T-cell (primary cell): ENCODE measurements around the gene BCO2. TPM values are rescaled to one million over a fixed set of nuclear protein-coding genes. Genes with fewer than 3 reads are reported as not detected.
"Not testable (repeated sequence)": the region's sequence is repeated elsewhere in the genome, so short reads cannot be mapped to it uniquely, and the experiment has no call there.

ENCODE experiments used
- ATAC-seq, 4 experiments: fragments of 200-7000 bp in 3 of 4; fragments of 150-1000 bp in 1 of 4; cut with Tn5 transposase; replicated peaks in 1 of 4; 1 replicate in 3 of 4; 2 replicates in 1 of 4; pipeline ENCODE4 v1.10.0; 2021; ENCODE audit warnings: moderate library complexity in 3 of 4, mild to moderate bottlenecking in 2 of 4, moderate number of reproducible peaks in 1 of 4
- CTCF ChIA-PET, 2 donors: fragments of 300-600 bp; sonication (Branson Sonifier 250); formaldehyde crosslinking; loops; one replicate each; lab custom pipeline; 2022; ENCODE audit warnings: antibody characterized with exemption in 2 of 2; lab: Charles Lee
- POLR2A ChIA-PET, 2 donors: fragments of 300-600 bp; sonication (Branson Sonifier 250); formaldehyde crosslinking; loops; one replicate each; lab custom pipeline; 2022; ENCODE audit warnings: antibody characterized with exemption in 2 of 2; lab: Charles Lee
- DNase-seq, 35 experiments: peaks; one replicate each; pipeline versions ENCODE4 v3.0.0 to v3.0.0-alpha.2; 2013 to 2023
- H3K27ac ChIP-seq: one replicate; pipeline ENCODE4 v1.5.1; 2013; ENCODE audit warnings: low read length
- H3K27me3 ChIP-seq, 2 experiments: replicated peaks in 1 of 2; 1 replicate in 1 of 2; 2 replicates in 1 of 2; pipeline versions ENCODE4 v1.6.1 to v1.7.0; 2013; ENCODE audit warnings: low read length in 1 of 2, mixed read lengths in 1 of 2; ENCODE audit not compliant: control insufficient read depth in 2 of 2, insufficient read depth in 2 of 2; ENCODE audit errors: extremely low read depth in 1 of 2
- H3K36me3 ChIP-seq, 2 donors: 1 replicate in 1 of 2; 2 replicates in 1 of 2; pipeline versions ENCODE4 v1.6.1 to v1.7.0; 2013; ENCODE audit warnings: low read length in 1 of 2; ENCODE audit not compliant: control insufficient read depth in 2 of 2, insufficient read depth in 1 of 2; ENCODE audit errors: extremely low read depth in 1 of 2
- H3K4me1 ChIP-seq, 2 experiments: 1 replicate in 1 of 2; 2 replicates in 1 of 2; pipeline versions ENCODE4 v1.6.1 to v1.7.0; 2013; ENCODE audit warnings: low read length in 2 of 2, mixed read lengths in 1 of 2; ENCODE audit not compliant: insufficient read depth in 2 of 2, control insufficient read depth in 1 of 2; ENCODE audit errors: extremely low read depth in 1 of 2
- H3K4me3 ChIP-seq, 2 donors: 1 replicate in 1 of 2; 2 replicates in 1 of 2; pipeline versions ENCODE4 v1.5.1 to v1.7.0; 2013; ENCODE audit warnings: mild to moderate bottlenecking in 2 of 2, low read length in 1 of 2, moderate library complexity in 1 of 2; ENCODE audit not compliant: control insufficient read depth in 1 of 2; ENCODE audit errors: extremely low read depth in 1 of 2
- H3K9me3 ChIP-seq: 2 replicates; pipeline ENCODE4 v1.7.0; 2013
- H3K27ac Mint-ChIP-seq, 2 donors: one replicate each; pipeline ENCODE4 v1.8.0; 2020 to 2021; ENCODE audit warnings: mild to moderate bottlenecking in 2 of 2, mixed read lengths in 2 of 2
- H3K27me3 Mint-ChIP-seq, 2 donors: one replicate each; pipeline ENCODE4 v1.8.0; 2021 to 2022; ENCODE audit warnings: mixed read lengths in 2 of 2
- H3K36me3 Mint-ChIP-seq: one replicate; pipeline ENCODE4 v1.8.0; 2021; ENCODE audit warnings: mixed read lengths
- H3K4me1 Mint-ChIP-seq, 3 donors: one replicate each; pipeline ENCODE4 v1.8.0; 2020 to 2022; ENCODE audit warnings: mixed read lengths in 3 of 3, mild to moderate bottlenecking in 1 of 3
- H3K4me3 Mint-ChIP-seq, 3 donors: one replicate each; pipeline ENCODE4 v1.8.0; 2020 to 2022; ENCODE audit warnings: mild to moderate bottlenecking in 3 of 3, mixed read lengths in 3 of 3, moderate library complexity in 3 of 3
- H3K9me3 Mint-ChIP-seq, 3 donors: one replicate each; pipeline ENCODE4 v1.8.0; 2020 to 2022; ENCODE audit warnings: mixed read lengths in 3 of 3
- WGBS: methylation state at CpG from one replicate; pipeline ENCODE4 v1.1.5; 2013; ENCODE audit warnings: missing lambda C conversion rate; ENCODE audit not compliant: insufficient coverage; 5-methylcytosine and 5-hydroxymethylcytosine counted together
- total RNA-seq, 35 experiments: library from RNA in 6 of 35; stranded (reverse) in 6 of 35; fragments of 120-200 nt in 1 of 35; gene quantifications; one replicate each; pipeline versions ENCODE4 v1.2.1 to v1.2.4 and lab custom pipeline; 2013 to 2026

BCO2 gene
- total RNA-seq, 5 donors from 2014 or later (not counting 1 experiment from before 2014, with no cell fraction given) = 1.5 to 3.2 (median 1.8) TPM

GRCh38 chr11:112199101-112199500, 23.8 kb downstream of the BCO2 start:
- H3K4me3 Mint-ChIP-seq, H3K9me3 ChIP-seq, ATAC-seq, H3K27ac Mint-ChIP-seq, H3K36me3 ChIP-seq, H3K27me3 Mint-ChIP-seq, H3K9me3 Mint-ChIP-seq, POLR2A ChIA-PET, DNase-seq, H3K4me1 ChIP-seq, H3K4me1 Mint-ChIP-seq, H3K27me3 ChIP-seq, H3K27ac ChIP-seq, H3K4me3 ChIP-seq, H3K36me3 Mint-ChIP-seq: not testable (repeated sequence)
- no CpG with 5 or more reads among the region's 4 CpGs for WGBS
- CTCF ChIA-PET = interaction anchor here (0.6 to 1.2 kb wide), 3 partner anchors 20 to 1090 kb away, joined by 3 to 4 read pairs (median 3); no protein-coding TSS in a partner anchor

- ATAC-seq = no peak
- Mint-ChIP-seq H3K4me3 (no peak overlapping the region), H3K36me3 (no peaks in the 10 kb centered on the region), H3K27ac (no peak overlapping the region), H3K4me1 (no peaks in the 10 kb centered on the region), H3K9me3 (peaks cover 0 to 4% (median 0%) of the 10 kb centered on the region in 3 donors), H3K27me3 (peaks cover 0 to 6% of the 10 kb centered on the region in 2 donors)
- Histone ChIP-seq H3K27me3 (no peaks in the 10 kb centered on the region), H3K4me1 (no peaks in the 10 kb centered on the region), H3K9me3 (no peaks in the 10 kb centered on the region), H3K4me3 (no peak overlapping the region), H3K36me3 (no peaks in the 10 kb centered on the region), H3K27ac (no peak overlapping the region)
- no peak for DNase-seq
- WGBS = no CpG with 5 or more reads among the region's 2 CpGs
- POLR2A ChIA-PET = no interaction called here
- CTCF ChIA-PET = no interaction called here
Observed at GRCh38 chr11:112200252-112200651, 24.9 kb downstream of the BCO2 start.

GRCh38 chr11:112206071-112206470, 30.8 kb downstream of the BCO2 start:
- H3K4me1 ChIP-seq = no peaks in the 10 kb centered on the region
- Mint-ChIP-seq H3K4me3 (no peak overlapping the region), H3K27me3 (peaks cover 4% of the 10 kb centered on the region in 2 donors), H3K36me3 (peaks cover 4% of the 10 kb centered on the region), H3K27ac (no peak overlapping the region), H3K9me3 (no peaks in the 10 kb centered on the region), H3K4me1 (peaks cover 0 to 2% (median 0%) of the 10 kb centered on the region in 3 donors)
- H3K4me3 ChIP-seq = no peak overlapping the region
- ATAC-seq (no peak), DNase-seq (no peak)
- H3K27ac ChIP-seq = no peak overlapping the region
- 91% methylated on average over 17 of the region's 23 CpGs for WGBS
- ChIA-PET CTCF (no interaction called here), POLR2A (no interaction called here)
- H3K9me3 ChIP-seq = no peaks in the 10 kb centered on the region
- H3K27me3 ChIP-seq = peaks cover 0 to 3% of the 10 kb centered on the region in 2 experiments
- H3K36me3 ChIP-seq = no peaks in the 10 kb centered on the region

GRCh38 chr11:112210890-112211289, 35.6 kb downstream of the BCO2 start:
- DNase-seq (no peak), ATAC-seq (no peak)
- H3K4me1 ChIP-seq = peaks cover 0 to 10% of the 10 kb centered on the region in 2 experiments
- H3K27me3 Mint-ChIP-seq = peaks cover 4% of the 10 kb centered on the region in 2 donors
- WGBS = no CpG with 5 or more reads among the region's 1 CpG
- ChIA-PET POLR2A (no interaction called here), CTCF (no interaction called here)
- H3K27me3 ChIP-seq = peaks cover 0 to 3% of the 10 kb centered on the region in 2 experiments
- H3K4me1 Mint-ChIP-seq = peaks cover 0 to 12% (median 10%) of the 10 kb centered on the region in 3 donors
- H3K36me3 Mint-ChIP-seq = peaks cover 4% of the 10 kb centered on the region
- H3K36me3 ChIP-seq = no peaks in the 10 kb centered on the region
- H3K9me3 ChIP-seq = no peaks in the 10 kb centered on the region
- H3K27ac ChIP-seq = no peak overlapping the region
- H3K9me3 Mint-ChIP-seq = no peaks in the 10 kb centered on the region
- H3K27ac Mint-ChIP-seq = no peak overlapping the region
- H3K4me3 ChIP-seq = no peak overlapping the region
- no peak overlapping the region for H3K4me3 Mint-ChIP-seq

GRCh38 chr11:112211536-112211935, 36.2 kb downstream of the BCO2 start:
- H3K9me3 ChIP-seq = no peaks in the 10 kb centered on the region
- Mint-ChIP-seq H3K9me3 (no peaks in the 10 kb centered on the region), H3K4me1 (peaks cover 0 to 12% (median 10%) of the 10 kb centered on the region in 3 donors), H3K27me3 (peaks cover 4% of the 10 kb centered on the region in 2 donors), H3K36me3 (peaks cover 4% of the 10 kb centered on the region), H3K4me3 (no peak overlapping the region), H3K27ac (no peak overlapping the region)
- ATAC-seq (no peak), DNase-seq (no peak)
- WGBS = no CpG with 5 or more reads among the region's 2 CpGs
- CTCF ChIA-PET = interaction anchor here in 1 of 2 donors (0.9 to 1.0 kb wide), 2 partner anchors 68 to 72 kb away, joined by 3 read pairs; no protein-coding TSS in a partner anchor
- H3K36me3 ChIP-seq = no peaks in the 10 kb centered on the region
- POLR2A ChIA-PET = no interaction called here
- H3K27ac ChIP-seq = no peak overlapping the region
- H3K4me3 ChIP-seq = no peak overlapping the region
- no peaks in the 10 kb centered on the region for H3K27me3 ChIP-seq
- peaks cover 0 to 10% of the 10 kb centered on the region in 2 experiments for H3K4me1 ChIP-seq

GRCh38 chr11:112212290-112212689, 37.0 kb downstream of the BCO2 start:
- Histone ChIP-seq H3K27me3 (no peaks in the 10 kb centered on the region), H3K9me3 (no peaks in the 10 kb centered on the region), H3K4me3 (no peak overlapping the region), H3K36me3 (no peaks in the 10 kb centered on the region), H3K4me1 (peaks cover 0 to 10% of the 10 kb centered on the region in 2 experiments), H3K27ac (no peak overlapping the region)
- no peak overlapping the region for H3K4me3 Mint-ChIP-seq
- ATAC-seq (no peak), DNase-seq (no peak)
- H3K4me1 Mint-ChIP-seq = peaks cover 0 to 12% (median 10%) of the 10 kb centered on the region in 3 donors
- no peaks in the 10 kb centered on the region for H3K36me3 Mint-ChIP-seq
- ChIA-PET POLR2A (no interaction called here), CTCF (interaction anchor here in 1 of 2 donors (0.9 to 1.0 kb wide), 2 partner anchors 68 to 71 kb away, joined by 3 read pairs; no protein-coding TSS in a partner anchor)
- no peak overlapping the region for H3K27ac Mint-ChIP-seq
- WGBS = 90% methylated on average over 2 of the region's 3 CpGs
- H3K9me3 Mint-ChIP-seq = no peaks in the 10 kb centered on the region
- peaks cover 3 to 4% of the 10 kb centered on the region in 2 donors for H3K27me3 Mint-ChIP-seq
